GM12891 (cell line): Measurements from ENCODE around the gene PELO.
A peak's percentile ranks its signal among the peaks of the same experiment; 100 is the strongest.

Source experiments
- POLR2A ChIP-seq: IDR thresholded peaks from 2 replicates; pipeline ENCODE4 v1.6.1; 2011; ENCODE audit warnings: low read depth, low read length, control low read depth
- POLR2AphosphoS5 ChIP-seq: IDR thresholded peaks from 2 replicates; pipeline ENCODE4 v1.6.1; 2011; ENCODE audit warnings: low read depth, low read length, control low read depth
- SPI1 ChIP-seq: IDR thresholded peaks from 2 replicates; pipeline ENCODE4 v1.6.1; 2011; ENCODE audit warnings: low read depth, low read length, control low read depth
- TAF1 ChIP-seq: IDR thresholded peaks from 2 replicates; pipeline ENCODE4 v1.6.1; 2011; ENCODE audit warnings: low read depth, low read length, control low read depth

- TF ChIP-seq POLR2A = no peak
- TF ChIP-seq POLR2AphosphoS5 = no peak
- TF ChIP-seq TAF1 = no peak
- peak; percentile 43 for TF ChIP-seq SPI1
Measured at GRCh38 chr5:52831786-52832511, 44.2 kb downstream of the PELO start.
